ENCODE data around the gene P2RY11. TPM values are rescaled to one million over a fixed set of nuclear protein-coding genes. Genes with fewer than 3 reads are reported as not detected.

The P2RY11 gene
- total and polyA plus RNA-seq, 4 donors = 0.68 to 5.3 (median 3.7) TPM

- no peak for DNase-seq (ENCODE audit: low spot score)
- TF ChIP-seq YY1 (IDR thresholded peaks at IDR 0.05) = no peak
- TF ChIP-seq, protein P1, sequence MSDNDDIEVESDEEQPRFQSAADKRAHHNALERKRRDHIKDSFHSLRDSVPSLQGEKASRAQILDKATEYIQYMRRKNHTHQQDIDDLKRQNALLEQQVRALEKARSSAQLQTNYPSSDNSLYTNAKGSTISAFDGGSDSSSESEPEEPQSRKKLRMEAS (IDR thresholded peaks at IDR 0.05) = no peak
- TF ChIP-seq JUND (IDR thresholded peaks at IDR 0.05) = no peak
- TF ChIP-seq ZBTB33 (IDR thresholded peaks at IDR 0.05) = no peak
- no peak for TF ChIP-seq ATF3 (IDR thresholded peaks at IDR 0.05)
- TF ChIP-seq HNF4G (IDR thresholded peaks at IDR 0.05) = no peak
- TF ChIP-seq SP1 (IDR thresholded peaks at IDR 0.05) = no peak
- TF ChIP-seq, protein P2, sequence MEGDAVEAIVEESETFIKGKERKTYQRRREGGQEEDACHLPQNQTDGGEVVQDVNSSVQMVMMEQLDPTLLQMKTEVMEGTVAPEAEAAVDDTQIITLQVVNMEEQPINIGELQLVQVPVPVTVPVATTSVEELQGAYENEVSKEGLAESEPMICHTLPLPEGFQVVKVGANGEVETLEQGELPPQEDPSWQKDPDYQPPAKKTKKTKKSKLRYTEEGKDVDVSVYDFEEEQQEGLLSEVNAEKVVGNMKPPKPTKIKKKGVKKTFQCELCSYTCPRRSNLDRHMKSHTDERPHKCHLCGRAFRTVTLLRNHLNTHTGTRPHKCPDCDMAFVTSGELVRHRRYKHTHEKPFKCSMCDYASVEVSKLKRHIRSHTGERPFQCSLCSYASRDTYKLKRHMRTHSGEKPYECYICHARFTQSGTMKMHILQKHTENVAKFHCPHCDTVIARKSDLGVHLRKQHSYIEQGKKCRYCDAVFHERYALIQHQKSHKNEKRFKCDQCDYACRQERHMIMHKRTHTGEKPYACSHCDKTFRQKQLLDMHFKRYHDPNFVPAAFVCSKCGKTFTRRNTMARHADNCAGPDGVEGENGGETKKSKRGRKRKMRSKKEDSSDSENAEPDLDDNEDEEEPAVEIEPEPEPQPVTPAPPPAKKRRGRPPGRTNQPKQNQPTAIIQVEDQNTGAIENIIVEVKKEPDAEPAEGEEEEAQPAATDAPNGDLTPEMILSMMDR (IDR thresholded peaks at IDR 0.05; ENCODE audit: low read depth, low read length, missing input control) = no peak
- TF ChIP-seq, protein P3, sequence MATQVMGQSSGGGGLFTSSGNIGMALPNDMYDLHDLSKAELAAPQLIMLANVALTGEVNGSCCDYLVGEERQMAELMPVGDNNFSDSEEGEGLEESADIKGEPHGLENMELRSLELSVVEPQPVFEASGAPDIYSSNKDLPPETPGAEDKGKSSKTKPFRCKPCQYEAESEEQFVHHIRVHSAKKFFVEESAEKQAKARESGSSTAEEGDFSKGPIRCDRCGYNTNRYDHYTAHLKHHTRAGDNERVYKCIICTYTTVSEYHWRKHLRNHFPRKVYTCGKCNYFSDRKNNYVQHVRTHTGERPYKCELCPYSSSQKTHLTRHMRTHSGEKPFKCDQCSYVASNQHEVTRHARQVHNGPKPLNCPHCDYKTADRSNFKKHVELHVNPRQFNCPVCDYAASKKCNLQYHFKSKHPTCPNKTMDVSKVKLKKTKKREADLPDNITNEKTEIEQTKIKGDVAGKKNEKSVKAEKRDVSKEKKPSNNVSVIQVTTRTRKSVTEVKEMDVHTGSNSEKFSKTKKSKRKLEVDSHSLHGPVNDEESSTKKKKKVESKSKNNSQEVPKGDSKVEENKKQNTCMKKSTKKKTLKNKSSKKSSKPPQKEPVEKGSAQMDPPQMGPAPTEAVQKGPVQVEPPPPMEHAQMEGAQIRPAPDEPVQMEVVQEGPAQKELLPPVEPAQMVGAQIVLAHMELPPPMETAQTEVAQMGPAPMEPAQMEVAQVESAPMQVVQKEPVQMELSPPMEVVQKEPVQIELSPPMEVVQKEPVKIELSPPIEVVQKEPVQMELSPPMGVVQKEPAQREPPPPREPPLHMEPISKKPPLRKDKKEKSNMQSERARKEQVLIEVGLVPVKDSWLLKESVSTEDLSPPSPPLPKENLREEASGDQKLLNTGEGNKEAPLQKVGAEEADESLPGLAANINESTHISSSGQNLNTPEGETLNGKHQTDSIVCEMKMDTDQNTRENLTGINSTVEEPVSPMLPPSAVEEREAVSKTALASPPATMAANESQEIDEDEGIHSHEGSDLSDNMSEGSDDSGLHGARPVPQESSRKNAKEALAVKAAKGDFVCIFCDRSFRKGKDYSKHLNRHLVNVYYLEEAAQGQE (IDR thresholded peaks at IDR 0.05) = no peak
- TF ChIP-seq NR2F2 (IDR thresholded peaks at IDR 0.05) = no peak
- no peak for TF ChIP-seq FOXA1 (IDR thresholded peaks at IDR 0.05)
- no peak for TF ChIP-seq EGR1 (IDR thresholded peaks at IDR 0.05; ENCODE audit: low read depth in 2 of 2)
- TF ChIP-seq FOXA2 (IDR thresholded peaks at IDR 0.05) = no peak
- TF ChIP-seq GABPA (IDR thresholded peaks at IDR 0.05 in 1 of 2, conservative IDR thresholded peaks at IDR 0.05 in 1 of 2) = no peak
- TF ChIP-seq HNF4A (conservative IDR thresholded peaks at IDR 0.05) = no peak
- no peak for TF ChIP-seq TAF1 (conservative IDR thresholded peaks at IDR 0.05)
- no peak for TF ChIP-seq RAD21 (IDR thresholded peaks at IDR 0.05)
- TF ChIP-seq RXRA (IDR thresholded peaks at IDR 0.05) = no peak
- peak overlapping the region; percentile 95 to 97 for H3K27ac ChIP-seq (ENCODE audit: low read depth in 1 of 2, low read length in 2 of 2)
- no peaks in the 10 kb centered on the region for H3K9me3 ChIP-seq (ENCODE audit: control insufficient read depth in 4 of 4, low read length in 3 of 4)
- no peak overlapping the region for H3K9ac ChIP-seq (ENCODE audit: low read depth in 1 of 2, low read length in 2 of 2)
- peaks cover 8 to 22% (median 14%) of the 10 kb centered on the region in 4 donors for H3K36me3 ChIP-seq (ENCODE audit: control insufficient read depth in 4 of 4, insufficient read depth in 3 of 4, low read depth in 1 of 4, low read length in 3 of 4)
- no peaks in the 10 kb centered on the region for H3K27me3 ChIP-seq (ENCODE audit: control insufficient read depth in 4 of 4, insufficient read depth in 4 of 4, low read length in 3 of 4)
- WGBS = 79% methylated on average over 18 of the region's 18 CpGs
- peaks cover 16 to 51% (median 40%) of the 10 kb centered on the region in 4 donors for H3K4me1 ChIP-seq (ENCODE audit: control insufficient read depth in 4 of 4, insufficient read depth in 4 of 4, low read length in 3 of 4)
- H3K4me3 ChIP-seq (ENCODE audit: low read depth in 1 of 3, low read length in 3 of 3) = peak overlapping the region; percentile 72 to 87 (median 83)
Measured at GRCh38 chr19:10087296-10088061, 24.0 kb upstream of the P2RY11 start.

Data from liver (tissue), 9 donors.